Adrenal gland (tissue), 12 donors: ENCODE measurements around the gene ALX3. TPM values are rescaled to one million over a fixed set of nuclear protein-coding genes. Genes with fewer than 3 reads are reported as not detected.

ENCODE experiments used
- DNase-seq, 7 donors: peaks; one replicate each; pipeline ENCODE4 v3.0.0-alpha.2; 2019 to 2020
- H3K27ac ChIP-seq, 5 donors: fragments of 200-600 bp; sonication (generic) in 4 of 5; 1 replicate in 3 of 5; 2 replicates in 2 of 5; pipeline versions ENCODE4 v1.5.1 to v1.8.0; 2016 to 2020; ENCODE audit warnings: mild to moderate bottlenecking in 1 of 5
- H3K27me3 ChIP-seq: fragments of 200-600 bp; 2 replicates; pipeline ENCODE4 v1.8.0; 2021
- H3K36me3 ChIP-seq, 2 donors: fragments of 200-600 bp; replicated peaks in 1 of 2; 1 replicate in 1 of 2; 2 replicates in 1 of 2; pipeline versions ENCODE4 v1.5.1 to v1.8.0; 2018 to 2022
- H3K4me1 ChIP-seq, 2 donors: fragments of 200-600 bp; replicated peaks in 1 of 2; 1 replicate in 1 of 2; 2 replicates in 1 of 2; pipeline versions ENCODE4 v1.5.1 to v1.8.0; 2018 to 2021
- H3K4me3 ChIP-seq, 4 donors: fragments of 200-600 bp; sonication (generic) in 3 of 4; one replicate each; pipeline ENCODE4 v1.5.1; 2016 to 2018
- H3K9me3 ChIP-seq, 3 donors: fragments of 200-600 bp; sonication (generic) in 1 of 3; replicated peaks in 1 of 3; 1 replicate in 2 of 3; 2 replicates in 1 of 3; pipeline versions ENCODE4 v1.5.1 to v1.8.0; 2016 to 2021
- CTCF ChIP-seq, 6 experiments: fragments of 450-650 bp in 4 of 6; fragments of 200-600 bp in 2 of 6; sonication (generic) in 1 of 6; IDR thresholded peaks; 1 replicate in 5 of 6; 2 replicates in 1 of 6; pipeline versions ENCODE4 v1.5.1 to v1.8.0; 2016 to 2021; ENCODE audit warnings: antibody characterized with exemption in 6 of 6, mild to moderate bottlenecking in 2 of 6, moderate library complexity in 1 of 6
- POLR2A ChIP-seq, 2 donors: fragments of 450-650 bp; IDR thresholded peaks; one replicate each; pipeline ENCODE4 v1.6.1; 2017; ENCODE audit warnings: antibody characterized with exemption in 2 of 2, mild to moderate bottlenecking in 2 of 2, moderate library complexity in 1 of 2
- WGBS, 4 donors: extraction: QIAGEN DNeasy Blood & Tissue Kit in 2 of 4; methylation state at CpG; one replicate each; pipeline versions ENCODE4 v1.1.5 to v1.1.7; 2013 to 2017; 5-methylcytosine and 5-hydroxymethylcytosine counted together
- intact Hi-C, 2 donors: fragments of 100-400 bp; cut with DNase I; formaldehyde crosslinking; loops; one replicate each; pipeline versions ENCODE4 v1.14.1 to v1.15.0; 2022 to 2023
- polyA plus RNA-seq, 3 donors: library from polyadenylated mRNA; stranded (reverse); fragments of 200-250 nt in 2 of 3; fragments of 350-450 nt in 1 of 3; fragmentation: Illumina TruSeq in 1 of 3; extraction: RNeasy Lipid Tissue Mini Kit (QIAGEN cat#74804) in 1 of 3; gene quantifications; one replicate each; pipeline ENCODE4 v1.2.3, GENCODE V29; 2013 to 2014
- total RNA-seq, 9 donors: library from RNA; depleted of rRNA in 4 of 9; stranded (reverse); fragments of >200 nt in 4 of 9; fragments of 120-200 nt in 1 of 9; fragmentation: NEBNext Ultra II Directional in 1 of 9; extraction: Animal tissue kit (Norgen Biotek cat#: 25700) in 1 of 9; gene quantifications; one replicate each; pipeline versions ENCODE4 v1.1.0 to v1.2.4, GENCODE V29; 2013 to 2023
- donor health status: healthy with polysubstance abuse.
- donor health status: Bipolar disorder and iron deficiency.
- donor health status: DM: yes; HTN: yes; CAD: no.
- donor health status: DM: no; HTN: no; CAD: no.
- donor health status: DM: no; HTN: no; CAD: no.
- donor health status: DM: yes; HTN: yes; CAD: no.

The ALX3 gene
- total and polyA plus RNA-seq, 12 donors, result 0.07 to 0.17 TPM; not detected in 10

DNA sequence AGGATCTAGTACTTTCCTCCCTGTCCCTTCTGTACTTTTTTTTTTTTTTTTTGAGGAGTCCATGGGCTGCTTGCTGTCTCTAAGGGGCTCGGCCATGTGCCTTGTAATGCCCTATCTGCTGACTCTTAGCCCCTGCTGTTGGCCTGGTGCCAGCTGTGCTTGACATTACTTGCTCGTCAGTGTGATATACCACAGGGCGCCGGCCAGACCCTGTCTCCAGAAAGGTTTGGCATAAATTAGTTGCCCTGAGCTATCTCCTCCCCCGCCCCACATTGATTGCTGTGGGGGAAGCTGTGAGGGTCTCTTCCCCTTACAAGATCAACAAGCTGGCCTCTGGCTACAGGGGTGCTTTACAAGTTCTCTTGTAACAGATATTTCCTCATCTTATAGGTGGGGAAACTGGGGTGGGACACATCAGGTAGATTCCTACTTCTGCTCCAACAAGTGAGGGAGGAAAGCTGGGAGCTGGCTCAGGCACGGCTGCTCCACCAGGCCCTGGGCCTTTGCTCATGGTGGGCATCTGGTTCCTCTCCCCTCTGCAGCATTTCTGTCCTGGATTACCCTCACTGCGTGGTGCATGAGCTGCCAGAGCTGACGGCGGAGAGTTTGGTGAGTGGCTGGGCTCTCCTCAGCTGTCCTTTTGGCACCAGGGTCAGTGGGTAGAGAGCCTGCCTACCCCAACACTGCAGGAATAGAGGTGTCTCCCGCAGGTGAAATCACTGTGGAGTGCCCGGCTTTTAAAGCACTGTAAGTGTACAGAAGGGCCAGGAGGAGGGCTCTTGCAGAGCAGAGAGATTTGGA, 20.5 kb downstream of the ALX3 start:
- Histone ChIP-seq H3K27ac (peak overlapping the region in 3 of 5 donors; percentile 60 to 68 (median 66)), H3K27me3 (no peaks in the 10 kb centered on the region), H3K4me3 (no peak overlapping the region), H3K9me3 (no peaks in the 10 kb centered on the region), H3K4me1 (peaks cover 14 to 26% of the 10 kb centered on the region in 2 donors), H3K36me3 (peaks cover 0 to 94% of the 10 kb centered on the region in 2 donors)
- intact Hi-C loops, result loop anchor here in 1 of 2 donors (5.0 kb wide), 1 partner anchor 57 kb away; no protein-coding TSS in a partner anchor
- no peak for DNase-seq
- TF ChIP-seq CTCF (IDR thresholded peaks at IDR 0.05) (no peak), POLR2A (IDR thresholded peaks at IDR 0.05) (no peak)
- WGBS, 4 donors, result 66 to 75% (median 74%) methylated on average over 11 of the region's 11 CpGs

GRCh38 chr1:110048923-110049601, 21.4 kb downstream of the ALX3 start:
- TF ChIP-seq CTCF (IDR thresholded peaks at IDR 0.05) (no peak), POLR2A (IDR thresholded peaks at IDR 0.05) (no peak)
- Histone ChIP-seq H3K4me3 (no peak overlapping the region), H3K9me3 (no peaks in the 10 kb centered on the region), H3K27me3 (no peaks in the 10 kb centered on the region), H3K36me3 (peaks cover 0 to 95% of the 10 kb centered on the region in 2 donors), H3K27ac (peak overlapping the region in 1 of 5 donors; percentile 2), H3K4me1 (peaks cover 14 to 26% of the 10 kb centered on the region in 2 donors)
- WGBS, 4 donors, result 65 to 73% (median 70%) methylated on average over 9 of the region's 9 CpGs
- DNase-seq, result no peak
- intact Hi-C loops, result no loop called here

DNA sequence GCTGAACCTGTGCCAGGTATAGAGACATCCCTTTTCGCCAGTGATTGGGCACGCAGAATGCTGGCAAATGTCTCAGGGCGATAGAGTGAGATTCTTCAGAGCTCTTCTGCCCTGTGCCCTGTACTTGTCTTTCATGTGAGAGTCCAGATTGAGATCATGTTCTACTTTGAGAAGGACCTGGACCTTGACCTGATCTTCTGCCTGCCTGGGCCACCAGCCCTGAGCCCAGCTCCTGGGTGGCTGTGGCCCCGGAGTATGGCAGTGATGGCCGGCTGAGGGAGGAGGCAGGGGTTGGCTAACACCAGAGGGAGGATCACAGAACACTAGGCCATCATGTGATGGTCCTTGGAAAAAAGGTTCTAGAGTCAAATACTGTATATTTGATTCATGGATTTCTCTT, 22.2 kb downstream of the ALX3 start:
- Histone ChIP-seq H3K36me3 (peaks cover 0 to 98% of the 10 kb centered on the region in 2 donors), H3K27ac (no peak overlapping the region), H3K27me3 (no peaks in the 10 kb centered on the region), H3K9me3 (no peaks in the 10 kb centered on the region), H3K4me3 (no peak overlapping the region), H3K4me1 (peaks cover 14 to 26% of the 10 kb centered on the region in 2 donors)
- TF ChIP-seq CTCF (IDR thresholded peaks at IDR 0.05) (no peak), POLR2A (IDR thresholded peaks at IDR 0.05) (no peak)
- 67 to 86% (median 80%) methylated on average over 5 of the region's 5 CpGs for WGBS, 4 donors
- intact Hi-C loops, result no loop called here
- DNase-seq, result no peak

DNA sequence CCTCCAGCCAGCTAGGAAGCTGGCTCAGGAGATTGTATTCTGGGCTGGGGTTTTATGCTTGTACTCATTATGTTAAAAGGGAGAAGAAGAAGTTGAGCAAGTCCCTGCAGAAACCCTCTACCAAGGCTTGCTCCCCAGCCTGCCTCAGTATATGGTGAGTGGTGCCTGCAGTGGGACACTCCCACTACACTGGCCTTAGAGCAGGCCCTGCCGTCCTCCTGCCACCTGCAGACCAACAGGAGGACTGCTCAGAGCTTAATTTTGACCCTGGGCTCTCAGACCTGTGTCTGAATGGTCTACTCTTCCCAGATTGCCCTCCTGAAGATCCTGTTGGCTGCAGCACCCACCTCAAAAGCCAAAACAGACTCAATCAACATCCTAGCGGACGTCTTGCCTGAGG, 23.0 kb downstream of the ALX3 start:
- peaks cover 14 to 26% of the 10 kb centered on the region in 2 donors for H3K4me1 ChIP-seq
- intact Hi-C loops, result no loop called here
- no peak overlapping the region for H3K4me3 ChIP-seq
- H3K27me3 ChIP-seq, result no peaks in the 10 kb centered on the region
- H3K27ac ChIP-seq, result no peak overlapping the region
- no peaks in the 10 kb centered on the region for H3K9me3 ChIP-seq
- H3K36me3 ChIP-seq, result peaks cover 0 to 98% of the 10 kb centered on the region in 2 donors
- TF ChIP-seq POLR2A (IDR thresholded peaks at IDR 0.05) (no peak), CTCF (IDR thresholded peaks at IDR 0.05) (no peak)
- no peak for DNase-seq
- 76 to 91% (median 87%) methylated on average over 3 of the region's 3 CpGs for WGBS, 4 donors
